GM12892 (cell line): Measurements from ENCODE around the gene PRICKLE2.
A peak's percentile ranks its signal among the peaks of the same experiment; 100 is the strongest.

Source experiments
- DNase-seq: peaks from one replicate; pipeline ENCODE4 v3.0.0; 2011; ENCODE audit not compliant: insufficient read length
- FAIRE-seq: peaks from 2 replicates; lab custom pipeline; 2011; peaks lifted over from hg19 to GRCh38; lab: Jason Lieb, UNC
- POLR2A ChIP-seq: IDR thresholded peaks from 2 replicates; pipeline ENCODE4 v1.6.1; 2011; ENCODE audit warnings: low read depth, low read length, control low read depth
- POLR2AphosphoS5 ChIP-seq: IDR thresholded peaks from 2 replicates; pipeline ENCODE4 v1.6.1; 2011; ENCODE audit warnings: low read depth, low read length, control low read depth
- TAF1 ChIP-seq: IDR thresholded peaks from 2 replicates; pipeline ENCODE4 v1.6.1; 2011; ENCODE audit warnings: low read depth, mild to moderate bottlenecking, control low read depth, low read length, borderline replicate concordance

PRICKLE2 gene

DNA sequence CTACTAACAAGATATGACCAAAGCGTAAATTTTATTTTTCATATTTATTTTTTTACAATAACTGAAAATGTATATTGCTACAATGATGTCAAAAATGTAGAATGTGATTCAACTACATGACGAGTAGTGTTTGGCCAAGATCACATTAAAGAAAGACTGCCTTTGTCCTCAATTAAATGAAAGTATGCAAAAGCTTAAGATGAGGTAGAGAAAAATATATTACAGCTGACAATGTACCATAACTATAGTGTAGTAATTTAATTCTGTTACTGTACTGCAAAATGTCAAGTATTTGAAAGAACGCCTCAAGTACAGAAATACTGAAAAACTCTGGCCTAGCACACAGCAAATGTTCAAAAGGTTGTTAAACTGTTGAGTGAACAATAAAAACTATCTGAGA lies 9.7 kb downstream of the PRICKLE2 start:
- no peak for TF ChIP-seq POLR2A
- TF ChIP-seq POLR2AphosphoS5, result no peak
- no peak for TF ChIP-seq TAF1
- no peak for FAIRE-seq
- DNase-seq, result no peak

DNA sequence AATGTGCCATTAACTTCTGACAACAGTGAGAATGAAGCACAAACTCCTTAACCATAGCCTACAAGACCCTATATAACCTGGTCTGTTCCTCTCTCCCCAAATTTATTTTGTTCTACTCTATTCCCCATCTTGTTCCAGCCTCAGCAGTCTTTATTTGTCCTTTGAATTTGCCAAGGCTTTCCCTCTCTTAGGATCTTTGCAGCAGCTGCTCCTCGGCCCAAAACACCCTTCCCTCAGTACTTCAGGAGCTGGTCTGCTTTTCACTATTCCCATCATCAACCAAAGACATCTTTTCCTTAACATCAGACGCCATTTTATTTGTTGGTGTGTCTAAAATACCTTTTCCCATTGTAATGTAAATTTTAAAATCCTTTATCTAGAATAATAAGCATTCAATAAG lies 10.2 kb downstream of the PRICKLE2 start:
- TF ChIP-seq POLR2AphosphoS5, result no peak
- no peak for TF ChIP-seq TAF1
- no peak for TF ChIP-seq POLR2A
- FAIRE-seq (no peak), DNase-seq (no peak)

DNA sequence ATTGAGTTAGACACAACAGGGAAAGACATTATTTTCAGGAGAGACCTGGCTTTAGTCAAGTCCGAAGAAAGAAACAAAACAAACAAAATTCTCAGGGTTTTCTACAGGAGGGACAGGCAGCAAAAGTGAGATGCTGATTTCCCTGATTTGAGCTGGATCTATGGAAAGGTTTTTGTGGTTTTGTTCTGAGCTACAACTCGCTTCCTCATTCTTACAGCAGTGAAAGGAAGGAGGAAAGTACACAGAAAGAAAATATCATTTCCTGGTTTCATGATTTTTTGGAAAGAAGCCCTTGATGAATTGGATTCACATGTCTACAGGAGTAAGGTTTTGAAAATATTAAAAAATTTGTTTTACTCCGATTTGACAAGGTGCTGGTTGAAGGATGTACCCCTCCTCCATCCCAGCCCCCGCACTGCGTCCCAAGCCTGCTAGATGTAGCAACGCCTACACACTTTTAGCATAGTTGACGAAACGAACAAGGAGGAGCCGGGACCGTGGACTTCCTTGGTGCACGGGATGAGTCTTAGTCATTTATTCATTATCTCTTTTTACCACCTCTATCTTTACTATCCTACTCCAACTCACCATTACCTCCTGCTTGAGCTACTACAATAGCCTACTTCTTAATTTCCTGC lies 10.8 kb downstream of the PRICKLE2 start:
- TF ChIP-seq POLR2AphosphoS5 (no peak), POLR2A (no peak), TAF1 (no peak)
- FAIRE-seq (no peak), DNase-seq (no peak)

DNA sequence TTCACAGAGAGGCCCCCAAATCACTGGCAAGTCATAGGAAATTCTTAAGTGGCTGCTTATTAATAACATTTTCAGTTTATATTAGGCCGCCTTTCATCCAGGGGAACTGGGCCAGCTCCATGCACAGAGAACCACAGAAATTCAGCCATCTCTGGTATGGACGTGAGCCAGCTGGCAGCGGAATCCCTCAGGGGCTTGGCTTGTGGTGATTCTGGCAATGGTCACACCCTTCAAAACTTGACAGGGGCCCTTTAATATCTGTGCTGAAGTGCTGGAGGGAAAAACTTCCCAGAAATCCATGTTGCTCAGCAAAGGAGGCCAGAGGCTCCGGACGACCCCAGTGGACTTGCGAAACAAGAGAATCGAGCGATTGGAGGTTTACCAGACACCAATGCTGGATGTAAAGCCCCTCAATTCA lies 11.3 kb downstream of the PRICKLE2 start:
- DNase-seq (no peak), FAIRE-seq (no peak)
- TF ChIP-seq POLR2AphosphoS5 (no peak), TAF1 (no peak), POLR2A (no peak)

DNA sequence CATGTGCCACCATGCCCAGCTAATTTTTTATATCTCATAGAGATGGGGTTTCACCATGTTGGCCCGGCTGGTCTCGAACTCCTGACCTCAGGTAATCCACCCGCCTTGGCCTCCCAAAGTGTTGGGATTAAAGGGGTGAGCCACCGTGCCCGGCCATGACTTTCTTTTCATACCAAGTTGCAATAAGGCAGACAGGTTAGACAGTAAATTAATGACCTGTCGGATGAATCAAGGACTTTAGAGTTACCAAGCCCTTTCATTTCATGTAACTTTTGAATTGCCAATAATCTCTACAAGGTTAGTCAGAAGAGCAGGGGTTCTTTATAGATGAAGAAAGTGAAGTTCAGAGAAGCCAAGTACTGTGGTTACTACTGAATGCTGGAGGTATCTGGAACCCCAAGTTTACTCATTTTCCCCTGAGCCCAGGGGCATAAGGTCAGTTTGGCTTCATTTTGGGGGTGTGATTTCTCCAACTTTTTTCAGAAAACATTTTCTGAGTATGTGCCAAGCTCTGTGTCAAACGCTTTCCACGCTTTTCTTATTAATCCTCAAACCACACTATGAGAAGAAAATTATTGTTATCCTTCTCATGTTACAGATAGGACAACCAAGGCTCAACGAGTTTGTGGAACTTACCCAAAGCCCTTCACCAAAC lies 11.9 kb downstream of the PRICKLE2 start:
- FAIRE-seq, result no peak
- DNase-seq, result no peak
- no peak for TF ChIP-seq POLR2AphosphoS5
- TF ChIP-seq TAF1, result no peak
- no peak for TF ChIP-seq POLR2A

DNA sequence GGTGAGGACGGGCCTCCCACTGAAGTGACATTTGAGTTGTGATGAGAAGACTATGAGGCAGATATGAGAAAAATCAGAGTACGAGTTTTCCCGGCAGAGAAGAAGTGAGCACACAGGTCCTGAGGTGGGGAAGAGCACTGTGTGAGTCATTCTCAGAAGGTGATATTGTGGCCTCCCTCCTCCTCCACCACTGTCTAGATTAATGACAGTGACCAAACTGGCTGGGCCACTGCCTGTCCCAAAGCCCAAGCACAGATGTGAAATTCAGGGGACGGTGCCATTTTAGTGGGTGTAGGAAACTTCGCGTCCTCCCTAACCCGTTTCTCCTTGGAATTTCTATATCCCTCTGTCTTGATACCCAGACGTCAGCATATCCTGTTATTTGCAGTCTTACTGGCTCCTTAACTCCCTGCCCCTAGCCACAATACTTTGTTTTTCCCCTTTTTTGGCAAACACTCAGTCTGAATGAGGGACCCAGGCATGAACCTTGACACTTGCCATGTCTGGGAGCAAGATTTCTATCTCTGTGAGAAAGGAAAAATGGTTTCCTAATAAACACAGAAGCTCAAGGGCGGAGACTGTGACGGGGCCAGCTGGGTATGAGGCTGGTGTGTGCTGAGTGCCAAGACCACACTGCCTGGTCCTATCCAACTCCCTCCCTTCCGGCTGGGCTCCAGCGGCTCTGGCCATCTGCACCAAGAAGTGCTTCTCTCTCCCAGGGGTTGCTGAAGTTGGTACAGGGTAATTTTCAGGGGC lies 15.2 kb downstream of the PRICKLE2 start:
- TF ChIP-seq POLR2AphosphoS5, result no peak
- no peak for TF ChIP-seq TAF1
- TF ChIP-seq POLR2A, result no peak
- FAIRE-seq (peak; percentile 14), DNase-seq (no peak)

DNA sequence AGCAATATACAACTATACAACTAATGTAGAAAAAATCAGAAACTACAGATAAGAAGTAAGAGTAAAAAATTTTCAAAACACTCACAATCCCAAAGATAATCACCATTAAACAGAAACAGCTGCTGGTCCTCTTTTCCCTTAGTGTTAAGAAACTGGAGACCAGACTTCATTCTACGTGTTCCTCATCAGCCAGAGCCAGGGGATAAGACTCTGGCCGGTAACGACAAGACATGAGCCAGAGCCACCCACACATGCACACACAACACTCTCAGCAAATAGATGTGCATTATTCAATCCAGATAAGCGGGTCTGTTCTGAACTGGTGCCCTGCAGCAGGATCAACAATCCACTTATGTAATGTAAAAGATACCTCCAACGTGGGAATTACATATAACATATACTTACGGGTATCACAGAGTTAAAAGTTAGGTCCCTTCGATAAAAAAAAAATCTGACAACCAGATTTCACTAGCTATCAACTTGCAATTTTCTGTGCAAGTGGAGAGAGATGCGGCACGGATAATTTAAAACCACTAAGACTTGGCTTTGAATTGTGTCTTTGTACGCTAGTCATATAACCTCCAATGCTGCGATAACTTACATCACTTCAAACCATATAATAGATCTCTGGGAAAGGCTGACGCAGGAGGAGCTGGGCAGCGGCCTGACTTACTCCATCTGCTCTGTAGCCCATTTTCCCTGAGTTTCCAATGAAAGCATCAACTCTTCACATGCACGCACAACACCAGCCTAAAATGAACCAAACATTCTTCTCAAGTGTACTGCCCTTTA lies 17.8 kb downstream of the PRICKLE2 start:
- no peak for TF ChIP-seq POLR2A
- TF ChIP-seq TAF1, result no peak
- no peak for TF ChIP-seq POLR2AphosphoS5
- DNase-seq (no peak), FAIRE-seq (no peak)

DNA sequence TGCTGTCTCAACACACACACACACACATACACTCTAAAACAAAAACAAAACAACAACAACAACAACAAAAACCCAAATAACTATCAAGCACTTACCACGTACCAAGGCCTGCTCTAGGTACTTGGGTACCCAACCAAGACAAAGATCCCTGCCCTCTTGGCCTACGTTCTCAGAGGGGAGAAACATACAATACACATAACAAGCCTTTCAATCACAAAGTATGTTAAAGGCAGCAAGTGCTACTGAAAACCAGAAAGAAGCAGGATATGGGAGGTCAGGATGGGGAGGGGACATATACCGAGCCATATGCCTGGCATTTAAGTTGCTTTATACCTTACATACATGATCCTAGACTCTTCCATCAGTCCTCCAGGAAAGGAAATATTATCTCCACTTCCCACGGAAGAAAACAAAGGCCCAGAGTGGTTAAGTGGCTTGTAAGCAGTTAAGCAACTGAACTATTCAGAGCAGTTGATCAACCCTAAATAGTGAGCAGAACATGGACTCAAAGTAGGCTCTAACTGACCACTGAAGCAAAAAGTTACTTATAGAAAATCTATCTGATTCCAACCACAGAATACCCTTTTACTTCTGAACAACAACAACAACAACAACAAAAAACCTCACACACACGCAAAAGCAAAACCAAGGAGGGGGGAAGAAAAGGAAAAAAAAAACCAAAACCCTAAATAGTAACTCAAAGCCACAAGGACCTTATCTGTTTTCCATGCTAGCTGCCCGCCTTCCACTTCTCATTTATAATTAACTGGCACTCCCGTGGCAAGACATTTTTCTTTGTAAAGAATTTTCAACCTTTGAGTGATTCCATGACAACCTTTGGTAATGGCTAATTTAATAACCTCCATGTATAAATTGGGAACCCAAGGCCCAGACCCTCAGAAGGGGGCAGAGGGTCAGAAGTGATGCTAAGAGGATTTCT lies 21.0 kb downstream of the PRICKLE2 start:
- DNase-seq (no peak), FAIRE-seq (no peak)
- no peak for TF ChIP-seq POLR2A
- no peak for TF ChIP-seq TAF1
- no peak for TF ChIP-seq POLR2AphosphoS5

DNA sequence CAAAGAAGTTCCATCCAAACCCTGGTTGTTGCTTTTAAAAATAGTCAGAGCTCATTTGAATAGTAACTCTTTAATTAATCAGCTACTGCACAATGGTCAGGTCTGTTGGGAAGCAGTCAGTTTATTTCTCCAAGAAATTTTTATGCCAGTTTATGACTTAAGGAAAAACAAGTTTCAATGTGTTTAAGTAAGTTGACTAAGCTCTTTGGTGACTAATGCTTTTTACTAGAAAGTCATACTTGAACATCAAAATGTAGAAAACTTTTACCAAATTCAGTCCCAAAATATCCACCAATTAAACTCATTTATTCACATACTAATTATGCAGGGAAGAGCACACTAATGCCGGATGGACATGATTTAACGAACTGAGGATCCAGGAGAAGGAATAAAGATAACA lies 22.1 kb downstream of the PRICKLE2 start:
- DNase-seq (no peak), FAIRE-seq (no peak)
- no peak for TF ChIP-seq TAF1
- no peak for TF ChIP-seq POLR2A
- TF ChIP-seq POLR2AphosphoS5, result no peak

DNA sequence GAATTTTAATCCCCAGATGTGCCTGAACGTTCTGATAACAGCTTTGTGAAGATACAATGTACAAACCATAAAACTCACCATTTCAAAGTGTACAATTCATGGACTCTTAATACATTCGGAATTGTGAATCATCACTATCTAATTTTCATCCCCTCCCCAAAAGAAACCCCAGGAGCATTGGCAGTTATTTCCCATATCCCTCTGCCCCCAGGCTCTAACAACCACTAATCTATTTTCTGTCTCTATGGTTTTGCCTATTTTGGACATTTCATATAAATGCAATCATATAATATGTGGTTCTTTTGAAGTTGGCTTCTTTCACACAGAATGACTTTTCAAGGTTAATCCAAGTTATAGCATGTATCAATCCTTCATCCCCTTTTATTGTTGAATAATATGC lies 25.3 kb downstream of the PRICKLE2 start:
- no peak for FAIRE-seq
- no peak for DNase-seq
- TF ChIP-seq TAF1, result no peak
- TF ChIP-seq POLR2AphosphoS5, result no peak
- TF ChIP-seq POLR2A, result no peak
